ENCODE measurements around the gene CTIF. TPM values are rescaled to one million over a fixed set of nuclear protein-coding genes. Genes with fewer than 3 reads are reported as not detected.

The CTIF gene
- total RNA-seq, 3 donors from 2014 or later, result 13.2 to 50.3 (median 19.6) TPM

DNA sequence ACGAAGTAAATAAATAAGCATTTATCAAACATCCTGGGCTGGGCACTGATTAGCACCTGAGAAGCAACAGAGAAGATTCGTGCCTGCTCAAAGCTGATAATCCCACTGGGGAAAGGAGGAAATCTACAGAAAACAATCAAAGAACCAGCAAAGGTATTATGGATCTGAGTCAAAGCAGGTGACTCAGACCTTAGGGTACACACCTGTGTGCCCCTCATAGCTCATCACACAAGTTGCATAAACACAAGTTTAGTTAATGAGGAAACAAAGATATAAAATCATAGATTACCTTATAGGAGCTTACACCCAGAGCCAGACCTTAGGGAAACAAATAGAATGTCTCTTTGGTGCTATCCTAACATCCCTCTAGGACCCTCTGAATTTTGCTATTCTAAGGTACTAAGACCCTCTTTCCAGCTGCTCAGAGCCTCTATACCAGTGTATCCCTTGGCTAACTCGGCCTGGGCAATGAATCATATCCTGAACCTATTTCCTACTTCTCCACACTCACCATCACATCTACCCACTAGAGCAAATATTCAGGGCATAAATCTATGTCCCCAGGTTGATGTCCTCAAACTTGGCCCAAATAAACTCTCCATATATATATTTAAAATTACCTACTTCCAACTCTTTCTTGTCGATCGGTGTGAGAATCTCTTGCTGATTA, 19.3 kb upstream of the CTIF start:
- DNase-seq (no peak), ATAC-seq (no peak)
- intact Hi-C loops (cut with DNase I, micrococcal nuclease), result no loop called here
- TF ChIP-seq, protein P1, sequence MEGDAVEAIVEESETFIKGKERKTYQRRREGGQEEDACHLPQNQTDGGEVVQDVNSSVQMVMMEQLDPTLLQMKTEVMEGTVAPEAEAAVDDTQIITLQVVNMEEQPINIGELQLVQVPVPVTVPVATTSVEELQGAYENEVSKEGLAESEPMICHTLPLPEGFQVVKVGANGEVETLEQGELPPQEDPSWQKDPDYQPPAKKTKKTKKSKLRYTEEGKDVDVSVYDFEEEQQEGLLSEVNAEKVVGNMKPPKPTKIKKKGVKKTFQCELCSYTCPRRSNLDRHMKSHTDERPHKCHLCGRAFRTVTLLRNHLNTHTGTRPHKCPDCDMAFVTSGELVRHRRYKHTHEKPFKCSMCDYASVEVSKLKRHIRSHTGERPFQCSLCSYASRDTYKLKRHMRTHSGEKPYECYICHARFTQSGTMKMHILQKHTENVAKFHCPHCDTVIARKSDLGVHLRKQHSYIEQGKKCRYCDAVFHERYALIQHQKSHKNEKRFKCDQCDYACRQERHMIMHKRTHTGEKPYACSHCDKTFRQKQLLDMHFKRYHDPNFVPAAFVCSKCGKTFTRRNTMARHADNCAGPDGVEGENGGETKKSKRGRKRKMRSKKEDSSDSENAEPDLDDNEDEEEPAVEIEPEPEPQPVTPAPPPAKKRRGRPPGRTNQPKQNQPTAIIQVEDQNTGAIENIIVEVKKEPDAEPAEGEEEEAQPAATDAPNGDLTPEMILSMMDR (IDR thresholded peaks at IDR 0.05), result no peak
- H3K9me3 ChIP-seq, result no peaks in the 10 kb centered on the region
- H3K4me3 ChIP-seq, result no peak overlapping the region
- no peaks in the 10 kb centered on the region for H3K36me3 ChIP-seq (ENCODE audit: low read depth)
- H3K4me1 ChIP-seq (ENCODE audit: low read depth), result no peaks in the 10 kb centered on the region

- H3K36me3 ChIP-seq (ENCODE audit: low read depth), result no peaks in the 10 kb centered on the region
- TF ChIP-seq, protein P1 (IDR thresholded peaks at IDR 0.05), result no peak
- H3K4me3 ChIP-seq, result no peak overlapping the region
- DNase-seq, result no peak
- no peak for ATAC-seq
- H3K4me1 ChIP-seq (ENCODE audit: low read depth), result no peaks in the 10 kb centered on the region
- intact Hi-C loops (cut with DNase I, micrococcal nuclease), result no loop called here
- no peaks in the 10 kb centered on the region for H3K9me3 ChIP-seq
These were observed 17.1 kb upstream of the CTIF start for GRCh38 chr18:48521723-48522122.

DNA sequence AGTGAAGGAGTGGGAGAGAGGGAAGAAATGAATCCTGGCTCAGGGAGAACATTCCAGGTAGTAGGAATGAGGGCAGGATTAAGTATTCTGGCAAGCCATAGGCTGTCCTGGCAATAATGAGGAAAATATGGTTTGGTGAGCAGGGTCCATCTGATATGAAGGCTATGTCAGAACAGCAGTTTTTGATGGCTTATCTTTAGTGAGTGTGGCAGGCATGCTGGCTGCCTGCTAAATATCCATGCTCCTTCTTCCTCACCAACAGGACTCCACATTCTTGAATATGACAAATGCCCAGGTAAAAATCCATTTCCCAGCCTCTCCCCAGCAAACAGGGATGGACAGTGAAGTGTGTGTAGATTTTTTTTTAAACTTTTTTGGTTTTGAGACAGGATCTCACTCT, 13.2 kb upstream of the CTIF start:
- ATAC-seq (no peak), DNase-seq (no peak)
- Histone ChIP-seq H3K4me3 (no peak overlapping the region), H3K36me3 (ENCODE audit: low read depth) (no peaks in the 10 kb centered on the region), H3K4me1 (ENCODE audit: low read depth) (no peaks in the 10 kb centered on the region), H3K9me3 (no peaks in the 10 kb centered on the region)
- TF ChIP-seq, protein P1 (IDR thresholded peaks at IDR 0.05), result no peak
- intact Hi-C loops (cut with DNase I, micrococcal nuclease), result no loop called here

- ATAC-seq (no peak), DNase-seq (no peak)
- Histone ChIP-seq H3K9me3 (no peaks in the 10 kb centered on the region), H3K4me1 (ENCODE audit: low read depth) (no peaks in the 10 kb centered on the region), H3K4me3 (no peak overlapping the region), H3K36me3 (ENCODE audit: low read depth) (no peaks in the 10 kb centered on the region)
- TF ChIP-seq, protein P1 (IDR thresholded peaks at IDR 0.05), result no peak
- intact Hi-C loops (cut with DNase I, micrococcal nuclease), result no loop called here
These were observed 11.4 kb upstream of the CTIF start for GRCh38 chr18:48527461-48527860.

GRCh38 chr18:48528861-48529260, 10.0 kb upstream of the CTIF start:
- no peaks in the 10 kb centered on the region for H3K9me3 ChIP-seq
- H3K4me3 ChIP-seq, result no peak overlapping the region
- DNase-seq (no peak), ATAC-seq (no peak)
- no peaks in the 10 kb centered on the region for H3K4me1 ChIP-seq (ENCODE audit: low read depth)
- TF ChIP-seq, protein P1 (IDR thresholded peaks at IDR 0.05), result no peak
- intact Hi-C loops (cut with DNase I, micrococcal nuclease), result no loop called here
- H3K36me3 ChIP-seq (ENCODE audit: low read depth), result no peaks in the 10 kb centered on the region

DNA sequence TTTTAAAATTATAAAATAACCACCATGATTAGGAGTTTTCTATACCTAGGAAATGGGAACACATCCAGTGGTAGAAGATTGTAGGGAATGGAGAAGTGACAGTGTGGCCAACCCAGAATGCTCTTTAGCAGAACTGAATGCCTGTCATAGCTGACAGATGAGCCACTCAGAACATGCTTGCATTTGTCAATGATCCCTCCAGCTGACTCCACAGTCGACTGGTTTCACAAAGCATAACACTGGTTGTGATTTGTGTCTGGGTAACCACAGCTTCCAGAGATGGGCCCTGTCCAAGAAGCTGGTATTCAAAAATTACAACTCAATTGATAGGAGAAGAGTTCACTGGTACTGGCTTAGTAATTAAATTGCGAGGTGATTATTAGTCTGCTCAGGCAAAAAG, 9.0 kb upstream of the CTIF start:
- DNase-seq, result no peak
- Histone ChIP-seq H3K4me3 (no peak overlapping the region), H3K36me3 (ENCODE audit: low read depth) (no peaks in the 10 kb centered on the region), H3K4me1 (ENCODE audit: low read depth) (no peaks in the 10 kb centered on the region), H3K9me3 (no peaks in the 10 kb centered on the region)
- intact Hi-C loops (cut with DNase I, micrococcal nuclease), result no loop called here
- TF ChIP-seq, protein P1 (IDR thresholded peaks at IDR 0.05), result no peak
- ATAC-seq, result no peak

Data from mucosa of descending colon (tissue), 3 donors.